ENCODE results near the gene STARD9.

The STARD9 gene

GRCh38 chr15:42694398-42694797, 119.0 kb downstream of the STARD9 start:
- DNase-seq (ENCODE audit: low read depth) = no peak

- no peak for DNase-seq (ENCODE audit: low read depth)
These were observed 120.2 kb downstream of the STARD9 start for GRCh38 chr15:42695527-42696071.

GRCh38 chr15:42696626-42697025, 121.2 kb downstream of the STARD9 start:
- DNase-seq (ENCODE audit: low read depth) = no peak

GRCh38 chr15:42704492-42704926, 129.1 kb downstream of the STARD9 start:
- DNase-seq (ENCODE audit: low read depth) = peak; percentile 74

GRCh38 chr15:42705336-42705735, 129.9 kb downstream of the STARD9 start:
- no peak for DNase-seq (ENCODE audit: low read depth)

GRCh38 chr15:42707068-42707467, 131.7 kb downstream of the STARD9 start:
- DNase-seq (ENCODE audit: low read depth) = no peak

- no peak for DNase-seq (ENCODE audit: low read depth)
These were observed 132.6 kb downstream of the STARD9 start for GRCh38 chr15:42707873-42708544.

GRCh38 chr15:42710662-42711061, 135.3 kb downstream of the STARD9 start:
- DNase-seq (ENCODE audit: low read depth) = no peak

GRCh38 chr15:42711746-42712145, 136.3 kb downstream of the STARD9 start:
- DNase-seq (ENCODE audit: low read depth) = no peak

GRCh38 chr15:42712584-42712983, 137.2 kb downstream of the STARD9 start:
- no peak for DNase-seq (ENCODE audit: low read depth)

GRCh38 chr15:42716125-42716524, 140.7 kb downstream of the STARD9 start:
- no peak for DNase-seq (ENCODE audit: low read depth)

GRCh38 chr15:42716626-42717025, 141.2 kb downstream of the STARD9 start:
- peak; percentile 14 for DNase-seq (ENCODE audit: low read depth)

GRCh38 chr15:42719043-42719442, 143.6 kb downstream of the STARD9 start:
- DNase-seq (ENCODE audit: low read depth) = peak; percentile 11

GRCh38 chr15:42720071-42720470, 144.7 kb downstream of the STARD9 start:
- DNase-seq (ENCODE audit: low read depth) = no peak

GRCh38 chr15:42721016-42721415, 145.6 kb downstream of the STARD9 start:
- DNase-seq (ENCODE audit: low read depth) = no peak

GRCh38 chr15:42721916-42722315, 146.5 kb downstream of the STARD9 start:
- DNase-seq (ENCODE audit: low read depth) = no peak

- DNase-seq (ENCODE audit: low read depth) = peak; percentile 7
These were observed 147.7 kb downstream of the STARD9 start for GRCh38 chr15:42723068-42723467.

- no peak for DNase-seq (ENCODE audit: low read depth)
These were observed 148.9 kb downstream of the STARD9 start for GRCh38 chr15:42724276-42724675.

- no peak for DNase-seq (ENCODE audit: low read depth)
These were observed 150.0 kb downstream of the STARD9 start for GRCh38 chr15:42725331-42725903.

GRCh38 chr15:42726114-42726513, 150.7 kb downstream of the STARD9 start:
- no peak for DNase-seq (ENCODE audit: low read depth)

GRCh38 chr15:42727750-42728381, 152.5 kb downstream of the STARD9 start:
- DNase-seq (ENCODE audit: low read depth) = no peak

- no peak for DNase-seq (ENCODE audit: low read depth)
These were observed 153.2 kb downstream of the STARD9 start for GRCh38 chr15:42728560-42728959.

- DNase-seq (ENCODE audit: low read depth) = no peak
These were observed 153.6 kb downstream of the STARD9 start for GRCh38 chr15:42728972-42729371.

Data from ELR (cell line).